Common myeloid progenitor, CD34-positive (primary cell): Measurements from ENCODE around the gene SLC25A10.
A peak's percentile ranks its signal among the peaks of the same experiment; 100 is the strongest.

Experiments
- CTCF ChIA-PET: fragments of 350-600 bp; sonication (Branson Sonifier 250); formaldehyde crosslinking; loops from one replicate; lab custom pipeline; 2021; ENCODE audit warnings: antibody characterized with exemption; lab: Charles Lee
- POLR2A ChIA-PET: fragments of 350-600 bp; sonication (Branson Sonifier 250); formaldehyde crosslinking; loops from one replicate; lab custom pipeline; 2021; ENCODE audit warnings: antibody characterized with exemption; lab: Charles Lee
- DNase-seq, 3 donors: peaks; one replicate each; pipeline versions ENCODE4 v3.0.0 to v3.0.0-alpha.2; 2013
- H3K27ac ChIP-seq, 2 experiments: 1 replicate in 1 of 2; 2 replicates in 1 of 2; pipeline ENCODE4 v1.7.0; 2013; ENCODE audit warnings: inconsistent platforms in 2 of 2, low read length in 2 of 2, mild to moderate bottlenecking in 2 of 2, low read depth in 1 of 2, moderate library complexity in 1 of 2; ENCODE audit not compliant: severe bottlenecking in 2 of 2, insufficient read depth in 1 of 2, poor library complexity in 1 of 2
- H3K27me3 ChIP-seq, 5 experiments: replicated peaks in 2 of 5; 1 replicate in 3 of 5; 2 replicates in 2 of 5; pipeline versions ENCODE4 v1.6.1 to v1.7.0; 2013; ENCODE audit warnings: low read length in 4 of 5, mild to moderate bottlenecking in 2 of 5, moderate library complexity in 2 of 5, inconsistent platforms in 1 of 5; ENCODE audit not compliant: insufficient read depth in 5 of 5, control insufficient read depth in 4 of 5
- H3K36me3 ChIP-seq, 4 experiments: 1 replicate in 2 of 4; 2 replicates in 2 of 4; pipeline versions ENCODE4 v1.6.1 to v1.7.0; 2013; ENCODE audit warnings: low read length in 3 of 4, control low read depth in 1 of 4, mild to moderate bottlenecking in 1 of 4; ENCODE audit not compliant: control insufficient read depth in 4 of 4, insufficient read depth in 4 of 4
- H3K4me1 ChIP-seq, 4 experiments: 1 replicate in 3 of 4; 2 replicates in 1 of 4; pipeline versions ENCODE4 v1.6.1 to v1.7.1; 2013; ENCODE audit warnings: low read length in 3 of 4, mild to moderate bottlenecking in 3 of 4, control low read depth in 1 of 4, inconsistent platforms in 1 of 4, moderate library complexity in 1 of 4; ENCODE audit not compliant: control insufficient read depth in 4 of 4, insufficient read depth in 4 of 4; ENCODE audit errors: control extremely low read depth in 1 of 4
- H3K4me3 ChIP-seq, 7 experiments: 1 replicate in 4 of 7; 2 replicates in 3 of 7; pipeline versions ENCODE4 v1.5.1 to v1.7.0; 2013; ENCODE audit warnings: mild to moderate bottlenecking in 7 of 7, low read length in 6 of 7, moderate library complexity in 6 of 7, inconsistent platforms in 2 of 7, low read depth in 2 of 7, control low read depth in 1 of 7; ENCODE audit not compliant: insufficient read depth in 4 of 7, control insufficient read depth in 1 of 7; ENCODE audit errors: extremely low read depth in 1 of 7
- H3K9me3 ChIP-seq, 5 experiments: 1 replicate in 4 of 5; 2 replicates in 1 of 5; pipeline versions ENCODE4 v1.6.1 to v1.7.1; 2013; ENCODE audit warnings: low read length in 4 of 5, mild to moderate bottlenecking in 2 of 5, inconsistent platforms in 1 of 5, low read depth in 1 of 5, moderate library complexity in 1 of 5; ENCODE audit not compliant: control insufficient read depth in 4 of 5, insufficient read depth in 2 of 5; ENCODE audit errors: control extremely low read depth in 1 of 5
- WGBS: methylation state at CpG from one replicate; pipeline ENCODE4 v1.1.5; 2013; ENCODE audit not compliant: insufficient coverage; 5-methylcytosine and 5-hydroxymethylcytosine counted together

Gene SLC25A10

GRCh38 chr17:81716674-81716996 lies 4.6 kb downstream of the SLC25A10 start:
- WGBS = over 99% methylated on average over 12 of the region's 12 CpGs
- POLR2A ChIA-PET = no interaction called here
- CTCF ChIA-PET = interaction anchor here (1.3 kb wide), 1 partner anchor 10 kb away, joined by 3 read pairs; no protein-coding TSS in a partner anchor
- H3K36me3 ChIP-seq = peaks cover 0 to 26% (median 3%) of the 10 kb centered on the region in 4 experiments
- H3K27ac ChIP-seq = no peak overlapping the region
- H3K27me3 ChIP-seq = no peaks in the 10 kb centered on the region
- DNase-seq = no peak
- no peaks in the 10 kb centered on the region for H3K9me3 ChIP-seq
- peaks cover 0 to 30% (median 15%) of the 10 kb centered on the region in 4 experiments for H3K4me1 ChIP-seq
- no peak overlapping the region for H3K4me3 ChIP-seq

- Histone ChIP-seq H3K4me1 (peaks cover 0 to 30% (median 14%) of the 10 kb centered on the region in 4 experiments), H3K9me3 (no peaks in the 10 kb centered on the region), H3K27me3 (no peaks in the 10 kb centered on the region), H3K27ac (no peak overlapping the region), H3K4me3 (no peak overlapping the region), H3K36me3 (peaks cover 0 to 26% (median 3%) of the 10 kb centered on the region in 4 experiments)
- POLR2A ChIA-PET = interaction anchor here (0.7 kb wide), 1 partner anchor 189 kb away, joined by 3 read pairs; no protein-coding TSS in a partner anchor
- no peak for DNase-seq
- CTCF ChIA-PET = interaction anchor here (1.3 kb wide), 1 partner anchor 10 kb away, joined by 3 read pairs; no protein-coding TSS in a partner anchor
- WGBS = 96% methylated on average over 22 of the region's 25 CpGs
Measured at GRCh38 chr17:81717049-81717765, 5.1 kb downstream of the SLC25A10 start.

- ChIA-PET CTCF (interaction anchor here (1.3 kb wide), 1 partner anchor 11 kb away, joined by 3 read pairs; no protein-coding TSS in a partner anchor), POLR2A (interaction anchor here (0.7 kb wide), 1 partner anchor 189 kb away, joined by 3 read pairs; no protein-coding TSS in a partner anchor)
- Histone ChIP-seq H3K4me3 (no peak overlapping the region), H3K27me3 (no peaks in the 10 kb centered on the region), H3K4me1 (peaks cover 0 to 32% (median 13%) of the 10 kb centered on the region in 4 experiments), H3K27ac (no peak overlapping the region), H3K9me3 (no peaks in the 10 kb centered on the region), H3K36me3 (peaks cover 0 to 26% (median 3%) of the 10 kb centered on the region in 4 experiments)
- over 99% methylated on average over 9 of the region's 9 CpGs for WGBS
- no peak for DNase-seq
Measured at GRCh38 chr17:81717766-81718089, 5.6 kb downstream of the SLC25A10 start.

GRCh38 chr17:81719410-81720266 lies 7.6 kb downstream of the SLC25A10 start:
- peaks cover 0 to 23% (median 3%) of the 10 kb centered on the region in 4 experiments for H3K36me3 ChIP-seq
- H3K27ac ChIP-seq = no peak overlapping the region
- 96% methylated on average over 24 of the region's 33 CpGs for WGBS
- DNase-seq = no peak
- peaks cover 0 to 12% (median 0%) of the 10 kb centered on the region in 5 experiments for H3K27me3 ChIP-seq
- ChIA-PET CTCF (interaction anchor here (1.5 kb wide), 1 partner anchor 15 kb away, joined by 3 read pairs; no protein-coding TSS in a partner anchor), POLR2A (no interaction called here)
- no peak overlapping the region for H3K4me3 ChIP-seq
- H3K9me3 ChIP-seq = no peaks in the 10 kb centered on the region
- H3K4me1 ChIP-seq = peaks cover 0 to 16% (median 9%) of the 10 kb centered on the region in 4 experiments

GRCh38 chr17:81720267-81721071 lies 8.4 kb downstream of the SLC25A10 start:
- DNase-seq = no peak
- Histone ChIP-seq H3K27ac (no peak overlapping the region), H3K36me3 (peaks cover 0 to 21% (median 3%) of the 10 kb centered on the region in 4 experiments), H3K4me3 (no peak overlapping the region), H3K9me3 (no peaks in the 10 kb centered on the region), H3K27me3 (peaks cover 0 to 13% (median 3%) of the 10 kb centered on the region in 5 experiments), H3K4me1 (peaks cover 0 to 16% (median 9%) of the 10 kb centered on the region in 4 experiments)
- POLR2A ChIA-PET = no interaction called here
- CTCF ChIA-PET = interaction anchor here (1.5 to 1.6 kb wide), 3 partner anchors 7 to 15 kb away, joined by 3 to 8 read pairs (median 6); no protein-coding TSS in a partner anchor
- 91% methylated on average over 30 of the region's 33 CpGs for WGBS

GRCh38 chr17:81722184-81723120 lies 10.4 kb downstream of the SLC25A10 start:
- POLR2A ChIA-PET = no interaction called here
- Histone ChIP-seq H3K27me3 (peaks cover 0 to 13% (median 3%) of the 10 kb centered on the region in 5 experiments), H3K36me3 (peaks cover 0 to 10% (median 3%) of the 10 kb centered on the region in 4 experiments), H3K9me3 (no peaks in the 10 kb centered on the region), H3K27ac (no peak overlapping the region), H3K4me1 (peaks cover 0 to 16% (median 9%) of the 10 kb centered on the region in 4 experiments), H3K4me3 (no peak overlapping the region)
- DNase-seq = peak; percentile 46 to 81 (median 79)
- CTCF ChIA-PET = interaction anchor here (1.6 kb wide), 3 partner anchors 8 to 106 kb away, joined by 5 to 8 read pairs (median 6); no protein-coding TSS in a partner anchor
- 56% methylated on average over 8 of the region's 10 CpGs for WGBS
